ENCODE measurements around the gene CFAP107.

Gene CFAP107

DNA sequence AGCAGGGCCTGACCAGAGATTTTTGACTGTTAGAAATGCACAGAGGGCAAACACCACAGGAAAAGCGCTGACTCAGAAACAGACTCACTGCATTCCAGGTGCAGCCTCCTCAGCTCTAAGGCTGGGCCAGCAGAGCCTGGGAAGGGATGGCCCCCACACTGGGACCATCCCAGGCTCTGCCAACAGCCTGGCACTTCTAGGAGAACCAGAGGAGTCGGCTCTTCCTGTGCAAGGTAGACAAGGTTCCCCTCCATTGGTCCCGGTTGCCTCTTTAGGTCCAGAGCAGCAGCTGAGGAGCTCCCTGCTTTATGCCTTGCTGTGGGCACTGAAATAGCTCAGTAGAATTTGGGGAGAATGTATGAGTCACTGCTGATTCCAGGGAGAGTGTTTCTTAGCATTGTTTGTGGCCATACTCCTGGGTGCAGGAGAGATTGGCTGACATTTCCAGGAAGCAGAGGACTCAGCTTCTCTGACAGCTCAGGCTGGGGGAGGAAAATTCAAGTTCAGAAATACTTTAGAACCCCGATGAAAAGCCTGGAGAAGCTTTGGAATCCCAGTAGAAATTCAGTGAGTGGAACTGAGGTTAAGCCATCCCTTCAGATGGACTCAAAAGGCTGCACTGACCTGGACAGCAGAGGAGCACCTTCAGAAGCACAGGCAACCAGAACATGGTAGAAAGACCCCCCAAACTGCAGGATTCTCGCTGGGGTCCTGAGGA is 64.8 kb downstream of the CFAP107 start:
- Histone ChIP-seq H3K27me3 (ENCODE audit: insufficient read depth, poor library complexity, severe bottlenecking) (no peaks in the 10 kb centered on the region), H3K27ac (replicated peaks) (no peak overlapping the region), H3K4me3 (replicated peaks; ENCODE audit: insufficient read depth, low read length) (no peak overlapping the region)
- DNase-seq (ENCODE audit: low read depth in 1 of 2, low spot score in 1 of 2) = no peak
- TF ChIP-seq, protein P1, sequence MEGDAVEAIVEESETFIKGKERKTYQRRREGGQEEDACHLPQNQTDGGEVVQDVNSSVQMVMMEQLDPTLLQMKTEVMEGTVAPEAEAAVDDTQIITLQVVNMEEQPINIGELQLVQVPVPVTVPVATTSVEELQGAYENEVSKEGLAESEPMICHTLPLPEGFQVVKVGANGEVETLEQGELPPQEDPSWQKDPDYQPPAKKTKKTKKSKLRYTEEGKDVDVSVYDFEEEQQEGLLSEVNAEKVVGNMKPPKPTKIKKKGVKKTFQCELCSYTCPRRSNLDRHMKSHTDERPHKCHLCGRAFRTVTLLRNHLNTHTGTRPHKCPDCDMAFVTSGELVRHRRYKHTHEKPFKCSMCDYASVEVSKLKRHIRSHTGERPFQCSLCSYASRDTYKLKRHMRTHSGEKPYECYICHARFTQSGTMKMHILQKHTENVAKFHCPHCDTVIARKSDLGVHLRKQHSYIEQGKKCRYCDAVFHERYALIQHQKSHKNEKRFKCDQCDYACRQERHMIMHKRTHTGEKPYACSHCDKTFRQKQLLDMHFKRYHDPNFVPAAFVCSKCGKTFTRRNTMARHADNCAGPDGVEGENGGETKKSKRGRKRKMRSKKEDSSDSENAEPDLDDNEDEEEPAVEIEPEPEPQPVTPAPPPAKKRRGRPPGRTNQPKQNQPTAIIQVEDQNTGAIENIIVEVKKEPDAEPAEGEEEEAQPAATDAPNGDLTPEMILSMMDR (IDR thresholded peaks at IDR 0.05; ENCODE audit: insufficient read depth, low read length) = no peak
- TF ChIP-seq SPI1 (IDR thresholded peaks at IDR 0.05; ENCODE audit: borderline replicate concordance, low read depth) (no peak), GABPA (IDR thresholded peaks at IDR 0.05; ENCODE audit: low read depth) (no peak), POLR2AphosphoS5 (IDR thresholded peaks at IDR 0.05; ENCODE audit: low read depth) (no peak)
- TF ChIP-seq, protein P2, sequence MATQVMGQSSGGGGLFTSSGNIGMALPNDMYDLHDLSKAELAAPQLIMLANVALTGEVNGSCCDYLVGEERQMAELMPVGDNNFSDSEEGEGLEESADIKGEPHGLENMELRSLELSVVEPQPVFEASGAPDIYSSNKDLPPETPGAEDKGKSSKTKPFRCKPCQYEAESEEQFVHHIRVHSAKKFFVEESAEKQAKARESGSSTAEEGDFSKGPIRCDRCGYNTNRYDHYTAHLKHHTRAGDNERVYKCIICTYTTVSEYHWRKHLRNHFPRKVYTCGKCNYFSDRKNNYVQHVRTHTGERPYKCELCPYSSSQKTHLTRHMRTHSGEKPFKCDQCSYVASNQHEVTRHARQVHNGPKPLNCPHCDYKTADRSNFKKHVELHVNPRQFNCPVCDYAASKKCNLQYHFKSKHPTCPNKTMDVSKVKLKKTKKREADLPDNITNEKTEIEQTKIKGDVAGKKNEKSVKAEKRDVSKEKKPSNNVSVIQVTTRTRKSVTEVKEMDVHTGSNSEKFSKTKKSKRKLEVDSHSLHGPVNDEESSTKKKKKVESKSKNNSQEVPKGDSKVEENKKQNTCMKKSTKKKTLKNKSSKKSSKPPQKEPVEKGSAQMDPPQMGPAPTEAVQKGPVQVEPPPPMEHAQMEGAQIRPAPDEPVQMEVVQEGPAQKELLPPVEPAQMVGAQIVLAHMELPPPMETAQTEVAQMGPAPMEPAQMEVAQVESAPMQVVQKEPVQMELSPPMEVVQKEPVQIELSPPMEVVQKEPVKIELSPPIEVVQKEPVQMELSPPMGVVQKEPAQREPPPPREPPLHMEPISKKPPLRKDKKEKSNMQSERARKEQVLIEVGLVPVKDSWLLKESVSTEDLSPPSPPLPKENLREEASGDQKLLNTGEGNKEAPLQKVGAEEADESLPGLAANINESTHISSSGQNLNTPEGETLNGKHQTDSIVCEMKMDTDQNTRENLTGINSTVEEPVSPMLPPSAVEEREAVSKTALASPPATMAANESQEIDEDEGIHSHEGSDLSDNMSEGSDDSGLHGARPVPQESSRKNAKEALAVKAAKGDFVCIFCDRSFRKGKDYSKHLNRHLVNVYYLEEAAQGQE (IDR thresholded peaks at IDR 0.05; ENCODE audit: insufficient replicate concordance, low read depth) = no peak

DNA sequence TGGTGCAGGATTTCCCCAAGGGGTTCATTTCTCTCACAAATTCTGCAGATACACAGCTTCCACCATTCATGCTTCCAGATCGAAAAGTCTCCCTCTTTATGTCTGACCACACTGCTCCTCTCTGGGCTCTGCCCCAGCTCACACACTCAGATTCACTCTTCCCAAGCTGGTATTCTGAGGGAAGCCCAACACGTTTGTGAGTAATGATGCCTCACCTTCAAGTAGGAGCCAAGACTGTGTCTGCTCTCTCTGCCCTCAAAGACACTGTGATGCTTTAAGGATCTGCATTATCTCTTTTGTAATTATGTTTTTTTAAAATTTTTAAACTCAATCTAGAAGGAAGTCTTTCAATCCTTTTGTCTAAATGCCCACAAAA is 65.4 kb downstream of the CFAP107 start:
- Histone ChIP-seq H3K27me3 (ENCODE audit: insufficient read depth, poor library complexity, severe bottlenecking) (no peaks in the 10 kb centered on the region), H3K4me3 (replicated peaks; ENCODE audit: insufficient read depth, low read length) (no peak overlapping the region), H3K27ac (replicated peaks) (no peak overlapping the region)
- no peak for DNase-seq (ENCODE audit: low read depth in 1 of 2, low spot score in 1 of 2)
- TF ChIP-seq, protein P1 (IDR thresholded peaks at IDR 0.05; ENCODE audit: insufficient read depth, low read length) = no peak
- no peak for TF ChIP-seq GABPA (IDR thresholded peaks at IDR 0.05; ENCODE audit: low read depth)
- TF ChIP-seq POLR2AphosphoS5 (IDR thresholded peaks at IDR 0.05; ENCODE audit: low read depth) = no peak
- TF ChIP-seq, protein P2 (IDR thresholded peaks at IDR 0.05; ENCODE audit: insufficient replicate concordance, low read depth) = no peak
- no peak for TF ChIP-seq SPI1 (IDR thresholded peaks at IDR 0.05; ENCODE audit: borderline replicate concordance, low read depth)
